ENCODE measurements around the gene DLST. TPM values are rescaled to one million over a fixed set of nuclear protein-coding genes. Genes with fewer than 3 reads are reported as not detected.

The DLST gene
- total RNA-seq, 2 experiments from 2014 or later: 132 to 137 TPM

DNA sequence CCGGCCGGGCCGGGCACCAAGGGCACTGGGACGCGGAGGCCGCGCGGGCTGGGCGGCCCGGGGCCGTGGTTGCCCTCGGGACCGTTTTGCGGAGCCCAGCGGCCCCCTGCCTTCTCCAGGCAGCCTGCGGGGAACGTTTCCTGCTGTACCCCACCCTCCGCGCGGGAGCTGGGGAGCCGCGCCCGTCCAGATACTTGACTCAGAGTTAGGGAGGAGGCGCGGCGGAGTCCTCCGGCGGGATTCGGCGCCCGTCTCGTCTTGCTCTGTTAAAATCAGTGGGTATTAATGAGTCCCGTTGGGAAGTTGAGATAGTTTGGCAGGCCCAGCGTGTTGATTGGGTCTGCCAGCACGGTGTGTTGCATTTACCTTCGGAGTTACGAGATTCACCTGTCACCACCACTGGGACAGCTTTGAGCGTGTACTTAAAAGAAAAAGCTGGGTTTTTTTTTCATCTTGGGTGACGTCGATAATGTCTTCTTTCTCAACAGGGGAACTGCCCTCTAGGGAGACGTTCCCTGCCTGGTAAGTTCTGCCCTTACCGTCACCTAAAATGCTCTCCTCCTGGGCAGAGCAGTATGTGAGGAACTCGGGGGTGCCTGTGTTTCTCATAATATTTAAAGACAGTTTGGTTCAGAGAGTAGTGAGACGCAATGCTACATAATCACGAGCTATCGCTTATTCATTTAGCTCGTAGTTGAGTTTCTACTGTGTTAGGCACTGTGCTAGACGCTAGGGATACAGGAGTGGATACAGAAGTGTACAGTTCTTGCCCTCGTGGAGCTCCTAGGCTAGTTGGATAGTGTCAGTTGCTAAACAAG, 596 bp downstream of the DLST start:
- intact Hi-C loops (cut with micrococcal nuclease): loop anchor here (1.0 to 10.0 kb wide), 3 partner anchors 22 to 122 kb away; partner anchors contain the start of gene EIF2B2
- CTCF ChIA-PET: interaction anchor here (0.6 to 13.7 kb wide), 9 partner anchors 9 to 206 kb away, joined by 3 to 165 read pairs (median 6); partner anchors contain the start of gene YLPM1

DNA sequence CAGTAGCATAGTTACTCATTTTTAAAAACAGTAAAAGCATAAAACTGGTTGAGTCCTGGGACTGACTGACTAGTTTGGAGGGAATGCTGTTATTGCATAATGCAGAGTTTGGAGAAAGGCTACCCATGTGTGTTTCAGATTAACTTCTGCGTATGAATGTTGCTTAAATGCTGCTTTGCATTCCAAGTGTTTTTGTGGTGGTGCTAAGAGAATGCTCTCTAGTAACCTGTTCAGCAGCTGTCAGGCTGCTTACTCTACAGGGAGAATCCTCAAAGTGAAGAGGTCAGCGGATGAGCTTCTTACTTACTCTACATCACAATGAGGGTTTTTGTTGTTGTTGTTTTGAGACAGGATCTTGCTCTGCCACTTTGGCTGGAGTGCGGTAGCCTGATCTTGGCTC, 4.3 kb downstream of the DLST start:
- Mint-ChIP-seq H3K4me1 (ENCODE audit: low read depth) (peaks cover 52% of the 10 kb centered on the region), H3K36me3 (peaks cover 43% of the 10 kb centered on the region), H3K9me3 (no peaks in the 10 kb centered on the region), H3K27me3 (no peaks in the 10 kb centered on the region), H3K4me3 (no peak overlapping the region), H3K27ac (no peak overlapping the region)
- ChIA-PET POLR2A (no interaction called here), CTCF (interaction anchor here (13.1 to 13.7 kb wide), 2 partner anchors 20 to 26 kb away, joined by 99 to 165 read pairs; no protein-coding TSS in a partner anchor)
- intact Hi-C loops (cut with micrococcal nuclease): loop anchor here (10.0 kb wide), 1 partner anchor 119 kb away; the partner anchor contains the start of gene EIF2B2
- no peak for DNase-seq

More for the DNA sequence above, 596 bp downstream of the DLST start:
- H3K4me3 Mint-ChIP-seq: peak overlapping the region; percentile 99
- no peaks in the 10 kb centered on the region for H3K9me3 Mint-ChIP-seq
- peak overlapping the region; percentile 97 for H3K27ac Mint-ChIP-seq
- POLR2A ChIA-PET: interaction anchor here (0.7 to 2.2 kb wide), 6 partner anchors 9 to 182 kb away, joined by 4 to 9 read pairs (median 5); partner anchors contain the start of genes ACYP1 and YLPM1
- DNase-seq: peak; percentile 67
- H3K4me1 Mint-ChIP-seq (ENCODE audit: low read depth): peaks cover 65% of the 10 kb centered on the region
- H3K36me3 Mint-ChIP-seq: peaks cover 28% of the 10 kb centered on the region
- no peaks in the 10 kb centered on the region for H3K27me3 Mint-ChIP-seq

DNA sequence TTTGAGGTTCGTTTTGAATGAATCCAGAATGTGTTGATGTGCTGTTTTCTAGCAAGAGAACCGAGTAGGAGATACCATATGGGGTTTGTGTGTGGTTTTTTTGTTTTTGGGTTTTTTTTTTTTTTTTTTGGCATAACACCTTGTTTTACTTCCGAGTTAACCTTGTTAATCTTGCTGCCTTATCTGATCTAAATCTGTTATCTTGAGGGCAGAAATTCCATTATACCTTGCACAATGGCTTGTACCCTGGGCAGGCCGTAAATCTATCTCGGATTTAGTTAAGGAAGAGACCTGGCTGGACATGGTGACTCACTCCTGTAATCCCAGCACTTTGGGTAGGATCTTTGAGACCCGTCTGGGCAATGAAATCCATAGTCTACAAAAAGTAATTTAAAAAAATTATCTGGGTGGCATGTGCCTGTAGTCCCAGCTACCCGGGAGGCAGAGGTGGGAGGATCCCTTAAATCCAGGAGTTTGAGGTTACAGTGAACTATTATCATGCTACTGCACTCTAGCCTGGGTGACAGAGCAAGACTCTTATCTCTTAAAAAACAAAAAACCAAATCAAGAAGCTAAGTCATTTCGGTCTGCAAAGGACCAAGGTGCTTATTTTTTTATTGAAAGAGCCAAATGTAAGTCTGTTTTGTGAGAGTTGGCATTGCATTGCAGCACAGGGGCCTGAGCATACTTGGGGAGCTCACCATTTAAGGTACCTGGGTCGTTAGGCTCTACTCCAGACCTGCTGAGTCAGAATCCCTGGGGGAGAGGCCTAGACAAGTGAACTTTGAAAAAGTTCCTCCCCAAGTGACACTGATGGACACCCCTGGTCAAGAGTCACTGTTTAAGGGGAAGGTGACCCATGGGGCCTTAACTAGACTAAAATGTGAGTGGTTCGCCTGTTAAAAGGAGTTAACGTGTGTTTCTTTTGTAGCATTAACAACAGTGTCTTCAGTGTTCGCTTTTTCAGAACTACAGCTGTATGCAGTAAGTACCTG, 6.7 kb downstream of the DLST start:
- Mint-ChIP-seq H3K9me3 (no peaks in the 10 kb centered on the region), H3K36me3 (peaks cover 47% of the 10 kb centered on the region), H3K4me3 (no peak overlapping the region), H3K27me3 (no peaks in the 10 kb centered on the region), H3K27ac (peak overlapping the region; percentile 60), H3K4me1 (ENCODE audit: low read depth) (peaks cover 37% of the 10 kb centered on the region)
- POLR2A ChIA-PET: no interaction called here
- intact Hi-C loops (cut with micrococcal nuclease): loop anchor here (10.0 kb wide), 1 partner anchor 116 kb away; the partner anchor contains the start of gene EIF2B2
- no peak for DNase-seq
- CTCF ChIA-PET: interaction anchor here (1.5 to 1.6 kb wide), 2 partner anchors 17 to 28 kb away, joined by 6 to 9 read pairs; no protein-coding TSS in a partner anchor

DNA sequence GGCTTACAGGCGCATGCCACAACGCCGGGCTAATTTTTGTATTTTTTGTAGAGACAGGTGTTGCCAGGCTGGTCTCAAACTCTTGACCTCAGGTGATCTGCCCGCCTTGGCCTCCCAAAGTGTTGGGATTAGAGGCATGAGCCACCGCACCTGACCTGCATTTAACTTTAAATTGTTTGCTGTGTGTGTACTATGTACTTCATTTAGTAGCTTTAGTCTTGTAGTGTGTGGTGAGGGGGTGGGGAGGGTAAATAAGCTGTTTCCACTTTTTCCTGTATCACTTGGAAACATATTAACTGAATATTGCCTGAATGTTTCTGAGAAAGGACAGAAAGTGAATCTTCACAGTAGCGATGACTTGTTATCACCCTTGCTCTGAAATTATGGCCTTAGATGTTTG, 8.5 kb downstream of the DLST start:
- DNase-seq: no peak
- ChIA-PET POLR2A (interaction anchor here (1.0 kb wide), 1 partner anchor 22 kb away, joined by 4 read pairs; no protein-coding TSS in a partner anchor), CTCF (interaction anchor here (1.0 to 9.1 kb wide), 3 partner anchors 14 to 29 kb away, joined by 3 to 80 read pairs (median 4); partner anchors contain the start of gene PROX2)
- H3K4me1 Mint-ChIP-seq (ENCODE audit: low read depth): peaks cover 21% of the 10 kb centered on the region
- no peak overlapping the region for H3K4me3 Mint-ChIP-seq
- peaks cover 48% of the 10 kb centered on the region for H3K36me3 Mint-ChIP-seq
- intact Hi-C loops (cut with micrococcal nuclease): no loop called here
- no peak overlapping the region for H3K27ac Mint-ChIP-seq
- no peaks in the 10 kb centered on the region for H3K9me3 Mint-ChIP-seq
- H3K27me3 Mint-ChIP-seq: no peaks in the 10 kb centered on the region

DNA sequence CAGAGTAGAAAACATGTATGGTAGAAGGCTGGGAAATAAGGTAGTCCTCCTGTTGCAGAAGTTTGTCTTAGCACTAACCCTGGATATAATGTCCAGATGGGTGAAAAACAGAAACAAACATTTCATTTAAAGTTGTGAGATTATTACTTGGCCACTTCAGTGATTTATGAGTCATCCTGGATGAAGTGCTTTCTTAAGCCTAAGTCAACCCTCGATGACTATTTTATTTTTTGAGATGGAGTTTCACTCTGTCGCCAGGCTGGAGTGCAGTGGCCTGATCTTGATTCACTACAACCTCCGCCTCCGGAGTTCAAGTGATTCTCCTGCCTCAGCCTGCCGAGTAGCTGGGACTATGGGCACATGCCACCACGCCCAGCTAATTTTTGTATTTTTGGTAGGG, 10.2 kb downstream of the DLST start:
- Mint-ChIP-seq H3K4me1 (ENCODE audit: low read depth) (peaks cover 8% of the 10 kb centered on the region), H3K27ac (peak overlapping the region; percentile 13), H3K36me3 (peaks cover 48% of the 10 kb centered on the region), H3K27me3 (no peaks in the 10 kb centered on the region), H3K9me3 (no peaks in the 10 kb centered on the region), H3K4me3 (no peak overlapping the region)
- ChIA-PET CTCF (interaction anchor here (0.6 to 9.1 kb wide), 3 partner anchors 15 to 31 kb away, joined by 3 to 80 read pairs (median 34); no protein-coding TSS in a partner anchor), POLR2A (no interaction called here)
- DNase-seq: no peak
- intact Hi-C loops (cut with micrococcal nuclease): no loop called here

DNA sequence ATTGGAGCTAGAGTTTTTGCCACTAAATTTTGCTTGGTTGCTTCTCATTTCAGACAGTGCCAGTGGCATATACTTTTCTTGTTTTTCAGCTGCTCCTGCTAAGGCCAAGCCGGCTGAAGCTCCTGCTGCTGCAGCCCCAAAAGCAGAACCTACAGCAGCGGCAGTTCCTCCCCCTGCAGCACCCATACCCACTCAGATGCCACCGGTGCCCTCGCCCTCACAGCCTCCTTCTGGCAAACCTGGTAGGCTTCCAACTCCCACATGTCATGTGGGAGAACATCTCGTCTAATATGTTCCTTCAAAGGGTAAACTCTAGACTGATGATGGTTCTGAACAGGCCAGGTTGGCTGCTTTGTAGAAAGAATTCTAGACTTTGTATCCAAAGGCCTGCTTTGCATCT, 11.0 kb downstream of the DLST start:
- no peaks in the 10 kb centered on the region for H3K9me3 Mint-ChIP-seq
- no peak overlapping the region for H3K4me3 Mint-ChIP-seq
- H3K27ac Mint-ChIP-seq: no peak overlapping the region
- DNase-seq: no peak
- ChIA-PET POLR2A (no interaction called here), CTCF (interaction anchor here (0.6 to 9.1 kb wide), 3 partner anchors 14 to 32 kb away, joined by 3 to 80 read pairs (median 34); no protein-coding TSS in a partner anchor)
- intact Hi-C loops (cut with micrococcal nuclease): no loop called here
- H3K36me3 Mint-ChIP-seq: peaks cover 56% of the 10 kb centered on the region
- H3K4me1 Mint-ChIP-seq (ENCODE audit: low read depth): peaks cover 8% of the 10 kb centered on the region
- no peaks in the 10 kb centered on the region for H3K27me3 Mint-ChIP-seq

DNA sequence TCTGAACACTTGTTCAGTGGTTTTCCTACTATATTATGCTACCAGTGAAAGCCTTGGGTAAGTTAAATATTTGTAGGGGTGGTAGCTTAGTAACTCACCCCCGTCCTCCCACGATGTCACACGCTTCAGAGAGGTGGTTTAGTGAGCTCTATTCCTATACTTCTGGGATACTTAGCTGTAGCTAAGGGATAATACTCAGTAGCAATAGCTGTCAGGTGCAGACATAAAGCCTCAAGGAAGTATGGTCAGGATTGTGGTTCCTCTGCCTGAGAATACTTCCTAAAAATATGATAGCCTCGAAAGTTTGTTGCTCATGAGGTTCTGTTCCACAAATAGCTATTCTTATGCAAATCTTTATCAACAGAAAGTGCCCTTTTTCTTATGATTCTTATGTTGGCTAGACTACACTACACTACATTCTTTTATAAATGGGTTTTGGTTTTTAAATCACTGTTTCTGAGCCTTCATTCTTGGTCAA, 11.9 kb downstream of the DLST start:
- DNase-seq: no peak
- Mint-ChIP-seq H3K27me3 (no peaks in the 10 kb centered on the region), H3K4me1 (ENCODE audit: low read depth) (no peaks in the 10 kb centered on the region), H3K36me3 (peaks cover 61% of the 10 kb centered on the region), H3K27ac (no peak overlapping the region), H3K4me3 (no peak overlapping the region), H3K9me3 (no peaks in the 10 kb centered on the region)
- CTCF ChIA-PET: interaction anchor here (1.1 to 9.1 kb wide), 4 partner anchors 11 to 194 kb away, joined by 3 to 80 read pairs (median 18); no protein-coding TSS in a partner anchor
- POLR2A ChIA-PET: no interaction called here
- intact Hi-C loops (cut with micrococcal nuclease): no loop called here

DNA sequence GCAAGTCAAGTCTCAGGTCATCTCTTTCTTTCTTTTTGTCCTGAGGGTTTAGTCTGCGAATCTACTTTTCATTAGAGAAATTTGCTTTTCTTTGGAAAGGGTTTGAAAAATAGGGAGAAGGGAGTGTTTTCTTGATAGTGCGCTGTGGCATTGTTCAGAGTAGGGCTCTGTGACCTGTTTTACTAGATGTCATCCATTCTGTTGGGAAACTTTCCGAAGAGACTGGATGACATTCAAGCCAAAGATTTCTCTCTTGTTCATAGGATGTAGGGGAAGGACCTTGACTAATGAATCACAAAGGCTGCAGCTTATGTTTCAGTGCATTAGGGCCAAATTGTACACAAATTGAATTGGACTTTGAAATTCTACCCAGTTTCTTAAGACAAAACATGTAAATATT, 14.7 kb downstream of the DLST start:
- H3K4me3 Mint-ChIP-seq: no peak overlapping the region
- POLR2A ChIA-PET: no interaction called here

DNA sequence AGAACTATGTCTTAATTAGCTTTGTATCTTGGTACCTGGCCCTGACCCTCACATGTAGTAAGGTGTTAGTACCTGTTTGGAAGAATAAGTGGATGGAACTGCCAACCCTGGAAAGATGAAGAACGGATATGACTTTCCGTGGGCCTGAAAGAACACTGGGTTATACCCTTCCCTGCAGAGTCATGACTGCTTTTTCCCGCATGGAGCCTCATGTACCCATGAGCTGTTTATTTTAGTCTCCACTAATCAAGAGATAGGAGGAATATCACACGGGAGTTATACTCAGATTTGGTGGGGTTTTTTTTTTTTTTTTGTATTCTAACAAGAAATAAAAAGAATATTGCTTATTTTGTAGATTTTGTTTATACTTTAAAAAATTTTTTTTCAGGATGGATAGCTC, 15.9 kb downstream of the DLST start:
- DNase-seq: no peak
- intact Hi-C loops (cut with micrococcal nuclease): no loop called here
- Mint-ChIP-seq H3K9me3 (no peaks in the 10 kb centered on the region), H3K27ac (no peak overlapping the region), H3K27me3 (no peaks in the 10 kb centered on the region), H3K36me3 (peaks cover 67% of the 10 kb centered on the region), H3K4me3 (no peak overlapping the region), H3K4me1 (ENCODE audit: low read depth) (no peaks in the 10 kb centered on the region)
- ChIA-PET POLR2A (no interaction called here), CTCF (interaction anchor here (0.6 to 9.1 kb wide), 4 partner anchors 9 to 190 kb away, joined by 3 to 80 read pairs (median 7); no protein-coding TSS in a partner anchor)

More for the DNA sequence above, 14.7 kb downstream of the DLST start:
- Mint-ChIP-seq H3K27ac (no peak overlapping the region), H3K36me3 (peaks cover 67% of the 10 kb centered on the region), H3K27me3 (no peaks in the 10 kb centered on the region), H3K4me1 (ENCODE audit: low read depth) (no peaks in the 10 kb centered on the region), H3K9me3 (no peaks in the 10 kb centered on the region)
- no peak for DNase-seq
- CTCF ChIA-PET: interaction anchor here (1.7 to 9.1 kb wide), 2 partner anchors 10 to 35 kb away, joined by 9 to 80 read pairs; no protein-coding TSS in a partner anchor
- intact Hi-C loops (cut with micrococcal nuclease): no loop called here

DNA sequence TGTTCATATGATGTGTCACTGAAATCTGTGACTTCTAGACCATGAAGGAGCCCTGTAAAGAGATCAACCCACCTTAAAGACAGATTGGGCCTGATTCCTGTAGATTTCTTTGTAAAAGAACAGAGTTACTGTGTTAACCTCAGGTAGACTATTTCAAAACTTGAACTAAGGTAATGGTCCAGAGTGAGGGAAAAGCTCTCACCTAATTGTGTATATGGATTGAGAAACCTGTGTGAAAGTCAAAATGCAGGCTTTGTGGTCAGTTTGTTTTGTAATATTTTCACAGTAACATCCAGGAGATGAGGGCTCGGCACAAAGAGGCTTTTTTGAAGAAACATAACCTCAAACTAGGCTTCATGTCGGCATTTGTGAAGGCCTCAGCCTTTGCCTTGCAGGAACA, 16.4 kb downstream of the DLST start:
- Mint-ChIP-seq H3K27ac (no peak overlapping the region), H3K36me3 (peaks cover 67% of the 10 kb centered on the region), H3K4me3 (no peak overlapping the region), H3K27me3 (no peaks in the 10 kb centered on the region), H3K4me1 (ENCODE audit: low read depth) (no peaks in the 10 kb centered on the region), H3K9me3 (no peaks in the 10 kb centered on the region)
- POLR2A ChIA-PET: no interaction called here
- CTCF ChIA-PET: interaction anchor here (0.6 to 9.1 kb wide), 4 partner anchors 8 to 190 kb away, joined by 3 to 80 read pairs (median 4); no protein-coding TSS in a partner anchor
- no peak for DNase-seq
- intact Hi-C loops (cut with micrococcal nuclease): no loop called here

DNA sequence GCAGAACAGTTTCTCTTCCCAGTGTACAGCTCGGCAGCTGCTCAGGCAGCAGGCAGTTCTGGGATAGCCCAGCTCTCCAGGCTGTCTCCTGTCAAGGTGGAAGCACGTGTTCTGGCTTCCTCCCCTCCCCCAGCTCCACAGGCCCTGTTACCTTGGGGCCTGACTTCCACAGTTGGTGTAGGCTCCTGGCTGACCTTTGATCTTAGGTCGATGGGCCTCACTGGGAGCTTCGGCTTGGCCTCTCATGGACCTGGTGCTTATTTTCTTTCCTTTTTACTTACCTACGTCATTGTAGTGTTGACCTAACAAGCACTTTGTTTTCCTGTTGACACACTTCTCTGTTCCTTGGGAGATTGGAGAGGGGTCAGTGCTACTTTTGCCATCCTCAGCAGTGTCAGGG, 17.0 kb downstream of the DLST start:
- Mint-ChIP-seq H3K9me3 (no peaks in the 10 kb centered on the region), H3K36me3 (peaks cover 68% of the 10 kb centered on the region)
- POLR2A ChIA-PET: no interaction called here

More for the DNA sequence above, 17.0 kb downstream of the DLST start:
- no peaks in the 10 kb centered on the region for H3K27me3 Mint-ChIP-seq
- intact Hi-C loops (cut with micrococcal nuclease): no loop called here
- no peak overlapping the region for H3K4me3 Mint-ChIP-seq
- H3K27ac Mint-ChIP-seq: no peak overlapping the region
- DNase-seq: no peak
- no peaks in the 10 kb centered on the region for H3K4me1 Mint-ChIP-seq (ENCODE audit: low read depth)
- CTCF ChIA-PET: interaction anchor here (1.1 to 9.1 kb wide), 3 partner anchors 8 to 37 kb away, joined by 3 to 80 read pairs (median 5); no protein-coding TSS in a partner anchor
